Activated CD8-positive, alpha-beta T cell treated with anti-CD3 and anti-CD28 coated beads, Interleukin-2, amount 10 ng/mL, durations not matched to agents 7 days and 5 days (primary cell): ENCODE measurements around the gene WLS. TPM values are rescaled to one million over a fixed set of nuclear protein-coding genes. Genes with fewer than 3 reads are reported as not detected.

ENCODE experiments used
- ATAC-seq: fragments of 150-1000 bp; cut with Tn5 transposase; one replicate; pipeline ENCODE4 v1.10.0; 2021; ENCODE audit warnings: moderate library complexity
- CTCF ChIA-PET: fragments of 350-600 bp; sonication (Branson Sonifier 250); formaldehyde crosslinking; loops from one replicate; lab custom pipeline; 2021; ENCODE audit warnings: antibody characterized with exemption; lab: Charles Lee
- POLR2A ChIA-PET: fragments of 350-600 bp; sonication (Branson Sonifier 250); formaldehyde crosslinking; loops from one replicate; lab custom pipeline; 2021; ENCODE audit warnings: antibody characterized with exemption; lab: Charles Lee
- DNase-seq: peaks from one replicate; pipeline ENCODE4 v3.0.0-alpha.2; 2020
- H3K27ac Mint-ChIP-seq: one replicate; pipeline ENCODE4 v1.8.0; 2021; ENCODE audit warnings: mild to moderate bottlenecking, mixed read lengths
- H3K27me3 Mint-ChIP-seq: one replicate; pipeline ENCODE4 v1.8.0; 2021; ENCODE audit warnings: low read depth, mixed read lengths
- H3K36me3 Mint-ChIP-seq: one replicate; pipeline ENCODE4 v1.8.0; 2021; ENCODE audit warnings: low read depth, mixed read lengths
- H3K4me1 Mint-ChIP-seq: one replicate; pipeline ENCODE4 v1.8.0; 2021; ENCODE audit warnings: low read depth, mixed read lengths
- H3K4me3 Mint-ChIP-seq: one replicate; pipeline ENCODE4 v1.8.0; 2021; ENCODE audit warnings: mild to moderate bottlenecking, mixed read lengths
- H3K9me3 Mint-ChIP-seq: one replicate; pipeline ENCODE4 v1.8.0; 2022; ENCODE audit warnings: mixed read lengths; ENCODE audit not compliant: insufficient read depth
- total RNA-seq, 2 experiments: library from RNA; stranded (reverse); gene quantifications; one replicate each; pipeline ENCODE4 v1.2.3, GENCODE V29; 2021

WLS gene
- total RNA-seq, 2 experiments from 2014 or later = not detected

DNA sequence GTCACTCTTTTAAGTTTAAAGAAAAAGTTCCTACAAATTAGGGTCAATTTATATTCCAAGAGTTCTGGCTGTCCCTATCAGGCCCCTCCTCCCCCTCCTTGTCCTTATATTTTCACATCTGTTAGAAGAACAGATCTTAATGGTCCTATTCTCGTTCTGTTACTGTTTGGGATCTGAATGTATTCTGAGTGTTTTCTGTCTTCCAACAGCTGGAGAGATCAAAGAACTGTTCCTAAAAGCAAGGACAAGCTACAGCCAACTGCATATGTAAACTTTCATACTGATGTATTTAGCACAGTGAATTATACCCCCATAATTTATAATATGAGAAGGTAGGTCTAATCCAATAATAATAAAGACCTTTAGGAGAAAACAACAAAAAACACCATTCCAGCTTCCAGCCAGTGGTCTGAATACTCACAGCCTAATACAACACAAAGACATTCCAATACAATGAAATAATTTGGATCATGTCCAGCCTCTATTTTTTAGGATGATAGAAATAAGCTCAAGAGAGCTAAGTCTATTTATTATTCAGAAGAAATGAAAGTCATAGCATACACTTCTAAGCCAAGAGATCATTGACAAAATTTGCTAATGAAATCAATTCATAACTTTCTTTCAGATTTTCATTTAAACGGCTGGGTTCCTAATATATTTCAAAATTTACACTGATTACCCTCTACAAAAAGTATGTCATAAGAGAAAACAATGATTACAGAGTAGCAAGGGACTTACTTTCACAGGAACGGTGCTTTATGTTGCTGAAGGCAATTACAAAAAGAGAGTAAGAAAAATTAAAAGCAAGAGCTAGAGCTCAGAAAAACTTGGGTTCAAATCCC lies 25.3 kb downstream of the WLS start:
- Mint-ChIP-seq H3K4me3 (no peak overlapping the region), H3K36me3 (no peaks in the 10 kb centered on the region), H3K27me3 (no peaks in the 10 kb centered on the region), H3K27ac (no peak overlapping the region), H3K4me1 (no peaks in the 10 kb centered on the region), H3K9me3 (no peaks in the 10 kb centered on the region)
- CTCF ChIA-PET = no interaction called here
- DNase-seq (no peak), ATAC-seq (no peak)
- POLR2A ChIA-PET = no interaction called here

GRCh38 chr1:68205794-68206358 lies 26.4 kb downstream of the WLS start:
- CTCF ChIA-PET = no interaction called here
- no peak overlapping the region for H3K27ac Mint-ChIP-seq

GRCh38 chr1:68204977-68205630 lies 27.2 kb downstream of the WLS start:
- no peaks in the 10 kb centered on the region for H3K4me1 Mint-ChIP-seq
- no peak overlapping the region for H3K27ac Mint-ChIP-seq
- H3K27me3 Mint-ChIP-seq = no peaks in the 10 kb centered on the region
- no peaks in the 10 kb centered on the region for H3K36me3 Mint-ChIP-seq
- ATAC-seq (no peak), DNase-seq (no peak)
- ChIA-PET POLR2A (no interaction called here), CTCF (no interaction called here)
- no peaks in the 10 kb centered on the region for H3K9me3 Mint-ChIP-seq
- no peak overlapping the region for H3K4me3 Mint-ChIP-seq

More at GRCh38 chr1:68205794-68206358, 26.4 kb downstream of the WLS start:
- Mint-ChIP-seq H3K4me1 (no peaks in the 10 kb centered on the region), H3K27me3 (no peaks in the 10 kb centered on the region), H3K9me3 (no peaks in the 10 kb centered on the region), H3K4me3 (no peak overlapping the region), H3K36me3 (no peaks in the 10 kb centered on the region)
- no peak for ATAC-seq
- POLR2A ChIA-PET = no interaction called here
- no peak for DNase-seq

- Mint-ChIP-seq H3K27ac (no peak overlapping the region), H3K4me1 (no peaks in the 10 kb centered on the region), H3K9me3 (no peaks in the 10 kb centered on the region), H3K36me3 (no peaks in the 10 kb centered on the region), H3K4me3 (no peak overlapping the region), H3K27me3 (no peaks in the 10 kb centered on the region)
- DNase-seq (no peak), ATAC-seq (no peak)
- ChIA-PET POLR2A (no interaction called here), CTCF (no interaction called here)
Observed at GRCh38 chr1:68202239-68202832, 30.0 kb downstream of the WLS start.

DNA sequence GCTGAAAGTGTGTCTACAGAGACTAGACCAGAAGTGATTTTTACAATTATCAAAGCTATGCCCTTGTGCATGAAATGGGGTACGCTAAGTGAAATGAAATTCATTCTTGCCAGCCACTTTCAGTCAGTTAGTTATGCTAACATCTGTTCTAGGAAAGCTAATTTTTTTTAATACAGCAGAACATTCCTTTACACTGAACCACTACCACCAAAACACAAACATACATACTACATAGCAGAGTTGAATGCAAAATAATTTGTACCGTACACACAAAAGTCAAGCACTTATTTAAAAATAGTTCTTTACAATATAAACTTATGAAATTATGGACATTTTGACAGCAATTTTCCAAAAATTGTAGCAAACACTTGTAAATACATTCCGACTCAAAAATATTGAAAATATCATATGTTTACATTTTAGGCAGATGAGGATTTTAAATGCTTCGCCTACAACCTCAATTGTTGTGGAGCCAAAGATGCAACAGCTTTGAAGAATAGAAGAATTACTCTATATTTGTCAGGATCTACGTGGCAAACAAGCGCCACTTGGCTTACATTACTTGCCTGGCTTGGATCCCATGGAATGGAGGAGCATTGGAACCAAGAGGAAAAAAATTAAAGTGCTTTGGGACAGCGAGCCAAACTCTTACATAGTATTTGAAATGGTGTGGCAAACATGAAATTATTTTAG lies 30.6 kb downstream of the WLS start:
- Mint-ChIP-seq H3K27me3 (no peaks in the 10 kb centered on the region), H3K4me1 (no peaks in the 10 kb centered on the region), H3K4me3 (no peak overlapping the region), H3K36me3 (no peaks in the 10 kb centered on the region), H3K27ac (no peak overlapping the region), H3K9me3 (no peaks in the 10 kb centered on the region)
- no peak for DNase-seq
- no peak for ATAC-seq
- POLR2A ChIA-PET = no interaction called here
- CTCF ChIA-PET = no interaction called here

GRCh38 chr1:68199603-68200002 lies 32.7 kb downstream of the WLS start:
- no peak for DNase-seq
- no peaks in the 10 kb centered on the region for H3K36me3 Mint-ChIP-seq
- H3K4me1 Mint-ChIP-seq = no peaks in the 10 kb centered on the region
- H3K4me3 Mint-ChIP-seq = no peak overlapping the region
- ATAC-seq = no peak
- no peak overlapping the region for H3K27ac Mint-ChIP-seq
- POLR2A ChIA-PET = no interaction called here
- no peaks in the 10 kb centered on the region for H3K27me3 Mint-ChIP-seq
- no peaks in the 10 kb centered on the region for H3K9me3 Mint-ChIP-seq
- CTCF ChIA-PET = no interaction called here

- ATAC-seq = no peak
- Mint-ChIP-seq H3K4me3 (no peak overlapping the region), H3K27me3 (no peaks in the 10 kb centered on the region), H3K4me1 (no peaks in the 10 kb centered on the region), H3K9me3 (no peaks in the 10 kb centered on the region), H3K27ac (no peak overlapping the region), H3K36me3 (no peaks in the 10 kb centered on the region)
- POLR2A ChIA-PET = no interaction called here
- CTCF ChIA-PET = no interaction called here
- DNase-seq = no peak
Observed at GRCh38 chr1:68198752-68199151, 33.6 kb downstream of the WLS start.

GRCh38 chr1:68197891-68198290 lies 34.4 kb downstream of the WLS start:
- Mint-ChIP-seq H3K4me1 (no peaks in the 10 kb centered on the region), H3K9me3 (no peaks in the 10 kb centered on the region), H3K4me3 (no peak overlapping the region), H3K36me3 (no peaks in the 10 kb centered on the region), H3K27me3 (no peaks in the 10 kb centered on the region), H3K27ac (no peak overlapping the region)
- ChIA-PET CTCF (interaction anchor here (0.9 to 1.8 kb wide), 2 partner anchors 10 to 77 kb away, joined by 3 to 4 read pairs; no protein-coding TSS in a partner anchor), POLR2A (no interaction called here)
- DNase-seq = no peak
- no peak for ATAC-seq

GRCh38 chr1:68197461-68197860 lies 34.9 kb downstream of the WLS start:
- DNase-seq (no peak), ATAC-seq (no peak)
- Mint-ChIP-seq H3K9me3 (no peaks in the 10 kb centered on the region), H3K27ac (no peak overlapping the region), H3K4me3 (no peak overlapping the region), H3K36me3 (no peaks in the 10 kb centered on the region), H3K27me3 (no peaks in the 10 kb centered on the region), H3K4me1 (no peaks in the 10 kb centered on the region)
- ChIA-PET POLR2A (no interaction called here), CTCF (interaction anchor here (0.9 to 1.8 kb wide), 2 partner anchors 10 to 77 kb away, joined by 3 to 4 read pairs; no protein-coding TSS in a partner anchor)

DNA sequence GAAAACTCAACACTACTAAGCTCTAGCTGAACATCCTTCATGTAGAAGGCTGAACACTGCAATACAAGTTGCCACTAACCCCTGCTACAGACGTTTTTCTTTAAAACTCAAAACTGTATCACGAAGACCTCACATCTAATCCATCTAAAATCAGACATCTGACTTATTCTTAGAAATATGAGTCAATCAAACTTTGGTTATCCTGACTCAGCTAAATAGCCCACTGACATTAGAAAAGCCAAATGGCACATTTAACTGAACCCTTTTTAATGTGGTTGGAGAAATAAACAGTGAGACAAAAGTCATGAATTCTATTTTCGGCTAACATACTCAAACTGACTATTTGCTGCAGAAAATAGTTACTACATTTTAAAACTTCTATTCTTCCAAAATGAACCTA lies 35.6 kb downstream of the WLS start:
- no peak overlapping the region for H3K27ac Mint-ChIP-seq
- no peaks in the 10 kb centered on the region for H3K4me1 Mint-ChIP-seq
- no peak for DNase-seq
- H3K4me3 Mint-ChIP-seq = no peak overlapping the region
- H3K27me3 Mint-ChIP-seq = no peaks in the 10 kb centered on the region
- CTCF ChIA-PET = interaction anchor here (0.9 to 1.8 kb wide), 2 partner anchors 9 to 76 kb away, joined by 3 to 4 read pairs; no protein-coding TSS in a partner anchor
- no peak for ATAC-seq
- POLR2A ChIA-PET = interaction anchor here (0.7 kb wide), 1 partner anchor 1850 kb away, joined by 3 read pairs; no protein-coding TSS in a partner anchor
- no peaks in the 10 kb centered on the region for H3K9me3 Mint-ChIP-seq
- no peaks in the 10 kb centered on the region for H3K36me3 Mint-ChIP-seq

DNA sequence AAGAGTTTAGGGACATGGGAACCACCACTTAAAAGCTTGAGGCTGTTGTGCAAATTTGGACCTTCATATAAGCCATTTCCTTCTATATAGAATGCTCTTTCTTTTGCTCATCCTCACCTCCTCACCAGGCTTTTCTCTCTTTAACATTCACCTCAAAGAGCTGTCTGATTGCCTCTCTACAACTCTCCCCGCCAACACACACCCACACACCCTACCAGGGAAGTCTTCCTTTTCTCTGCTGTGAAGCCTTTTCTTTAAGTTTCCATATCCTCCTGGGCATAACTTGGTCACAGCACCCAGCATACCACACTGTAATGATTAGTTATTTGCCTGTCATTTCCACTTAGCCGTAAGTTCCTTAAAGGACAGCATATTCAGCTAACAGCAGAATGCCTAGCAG lies 40.6 kb downstream of the WLS start:
- CTCF ChIA-PET = no interaction called here
- H3K9me3 Mint-ChIP-seq = no peaks in the 10 kb centered on the region
- no peak overlapping the region for H3K4me3 Mint-ChIP-seq
- no peaks in the 10 kb centered on the region for H3K36me3 Mint-ChIP-seq
- POLR2A ChIA-PET = no interaction called here
- ATAC-seq (no peak), DNase-seq (no peak)
- H3K27ac Mint-ChIP-seq = no peak overlapping the region
- no peaks in the 10 kb centered on the region for H3K4me1 Mint-ChIP-seq
- H3K27me3 Mint-ChIP-seq = no peaks in the 10 kb centered on the region
